Measurements from ENCODE around the gene SUGCT.

The SUGCT gene

DNA sequence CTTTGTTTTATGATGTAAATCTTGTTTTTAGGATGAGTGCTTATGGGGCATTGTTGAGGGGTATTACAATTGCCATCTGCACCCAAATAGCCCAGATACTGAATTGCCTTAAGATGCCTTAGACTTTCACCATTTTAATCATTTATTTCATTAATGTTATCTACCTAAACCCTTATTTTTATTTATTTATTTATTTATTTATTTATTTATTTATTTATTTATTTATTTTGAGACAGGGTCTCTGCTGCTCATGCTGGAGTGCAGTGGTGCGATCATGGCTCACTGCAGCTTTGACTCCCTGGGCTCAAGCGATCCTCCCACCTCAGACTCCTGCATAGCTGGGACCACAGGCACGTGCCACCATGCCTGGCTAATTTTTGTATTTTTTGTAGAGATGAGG is 560.2 kb downstream of the SUGCT start:
- TF ChIP-seq, protein P1, sequence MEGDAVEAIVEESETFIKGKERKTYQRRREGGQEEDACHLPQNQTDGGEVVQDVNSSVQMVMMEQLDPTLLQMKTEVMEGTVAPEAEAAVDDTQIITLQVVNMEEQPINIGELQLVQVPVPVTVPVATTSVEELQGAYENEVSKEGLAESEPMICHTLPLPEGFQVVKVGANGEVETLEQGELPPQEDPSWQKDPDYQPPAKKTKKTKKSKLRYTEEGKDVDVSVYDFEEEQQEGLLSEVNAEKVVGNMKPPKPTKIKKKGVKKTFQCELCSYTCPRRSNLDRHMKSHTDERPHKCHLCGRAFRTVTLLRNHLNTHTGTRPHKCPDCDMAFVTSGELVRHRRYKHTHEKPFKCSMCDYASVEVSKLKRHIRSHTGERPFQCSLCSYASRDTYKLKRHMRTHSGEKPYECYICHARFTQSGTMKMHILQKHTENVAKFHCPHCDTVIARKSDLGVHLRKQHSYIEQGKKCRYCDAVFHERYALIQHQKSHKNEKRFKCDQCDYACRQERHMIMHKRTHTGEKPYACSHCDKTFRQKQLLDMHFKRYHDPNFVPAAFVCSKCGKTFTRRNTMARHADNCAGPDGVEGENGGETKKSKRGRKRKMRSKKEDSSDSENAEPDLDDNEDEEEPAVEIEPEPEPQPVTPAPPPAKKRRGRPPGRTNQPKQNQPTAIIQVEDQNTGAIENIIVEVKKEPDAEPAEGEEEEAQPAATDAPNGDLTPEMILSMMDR (conservative IDR thresholded peaks at IDR 0.05) = no peak
- TF ChIP-seq ZFX (IDR thresholded peaks at IDR 0.05) = no peak
- no peak overlapping the region for H3K27ac ChIP-seq

GRCh38 chr7:40697653-40698052 is 562.8 kb downstream of the SUGCT start:
- no peak overlapping the region for H3K27ac ChIP-seq
- no peak for TF ChIP-seq ZFX (IDR thresholded peaks at IDR 0.05)
- TF ChIP-seq, protein P1 (conservative IDR thresholded peaks at IDR 0.05) = no peak

GRCh38 chr7:40698214-40698920 is 563.6 kb downstream of the SUGCT start:
- H3K27ac ChIP-seq = no peak overlapping the region
- no peak for TF ChIP-seq ZFX (IDR thresholded peaks at IDR 0.05)
- TF ChIP-seq, protein P1 (conservative IDR thresholded peaks at IDR 0.05) = no peak

GRCh38 chr7:40698921-40699260 is 564.1 kb downstream of the SUGCT start:
- no peak overlapping the region for H3K27ac ChIP-seq
- TF ChIP-seq ZFX (IDR thresholded peaks at IDR 0.05) = no peak
- TF ChIP-seq, protein P1 (conservative IDR thresholded peaks at IDR 0.05) = no peak

DNA sequence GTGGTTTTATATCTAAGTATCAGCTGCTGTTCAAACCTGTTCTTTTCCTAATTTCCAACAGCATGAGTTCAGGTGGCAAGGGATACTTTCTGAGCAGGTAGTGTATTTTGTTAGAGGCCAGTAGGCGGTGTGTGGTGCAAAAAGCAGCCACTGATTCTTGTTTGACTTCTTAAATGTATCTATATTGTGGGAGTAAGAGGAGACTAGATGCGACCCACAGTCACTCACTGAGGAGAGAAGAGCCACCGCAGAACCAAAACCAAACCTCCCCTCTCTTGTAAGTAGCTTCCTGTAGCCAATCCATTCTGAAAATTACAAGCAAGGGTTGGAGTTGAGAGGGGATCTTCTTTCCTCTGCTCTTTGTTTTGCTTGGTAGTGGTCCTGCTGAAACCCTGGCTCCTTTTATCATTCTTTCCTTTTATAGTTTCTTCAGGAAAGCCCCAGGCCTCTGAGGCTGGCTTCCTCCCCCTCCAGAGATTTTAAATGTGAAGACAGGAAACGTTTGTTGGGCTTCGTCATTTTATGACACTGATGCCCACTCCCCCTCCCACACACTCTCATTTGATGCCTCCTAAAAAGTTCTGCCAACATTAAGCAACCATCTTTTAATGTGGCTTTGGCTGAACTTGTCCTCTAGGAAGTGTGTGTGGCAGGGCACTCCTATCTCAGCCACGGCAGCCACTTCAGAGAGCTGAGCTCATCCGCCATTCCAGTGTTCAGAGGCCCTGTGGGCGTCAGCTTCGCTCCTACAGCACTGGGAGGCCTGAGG is 566.0 kb downstream of the SUGCT start:
- no peak overlapping the region for H3K27ac ChIP-seq
- TF ChIP-seq ZFX (IDR thresholded peaks at IDR 0.05) = no peak
- TF ChIP-seq, protein P1 (conservative IDR thresholded peaks at IDR 0.05) = no peak; the same call in 1 of the 2 replicates

- TF ChIP-seq, protein P1 (conservative IDR thresholded peaks at IDR 0.05) = no peak
- TF ChIP-seq ZFX (IDR thresholded peaks at IDR 0.05) = no peak
- H3K27ac ChIP-seq = no peak overlapping the region
These were observed 567.2 kb downstream of the SUGCT start for GRCh38 chr7:40701836-40702551.

DNA sequence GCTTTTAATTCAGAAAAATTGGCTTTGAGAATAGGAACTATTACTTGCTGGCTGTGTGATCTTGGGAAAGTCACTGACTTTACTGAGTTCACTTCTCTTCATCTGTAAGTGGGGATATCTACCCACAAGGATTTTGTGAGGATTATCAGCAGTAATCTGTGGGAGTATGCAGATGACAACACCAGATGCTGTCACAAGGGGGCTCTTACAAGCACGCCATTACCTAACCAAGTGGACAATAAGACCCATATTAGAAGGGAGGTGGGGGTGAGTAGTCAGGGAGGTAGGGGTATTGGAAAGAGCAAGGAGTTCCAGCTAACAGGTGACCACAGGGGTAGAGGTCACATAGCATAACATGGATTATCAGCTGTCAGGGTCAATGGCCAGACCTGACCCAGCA is 569.4 kb downstream of the SUGCT start:
- no peak overlapping the region for H3K27ac ChIP-seq
- TF ChIP-seq ZFX (IDR thresholded peaks at IDR 0.05) = no peak
- TF ChIP-seq, protein P1 (conservative IDR thresholded peaks at IDR 0.05) = peak; percentile 14

All from C4-2B (cell line).